OCI-LY3 (cell line): Measurements from ENCODE around the gene EGFL7.

ENCODE experiments used
- H2AFZ ChIP-seq: fragments of 200-600, 300-600 bp; shearing (Covaris generic); 2 replicates; pipeline ENCODE4 v1.6.0; 2014; ENCODE audit warnings: antibody characterized with exemption, low read depth, low read length
- H3K27ac ChIP-seq: fragments of 200-600, 300-600 bp; sonication (generic); 2 replicates; pipeline ENCODE4 v1.5.1; 2014; ENCODE audit warnings: mild to moderate bottlenecking, low read length, moderate library complexity, mixed read lengths
- H3K27me3 ChIP-seq: fragments of 200-600, 300-600 bp; sonication (generic); 2 replicates; pipeline ENCODE4 v1.6.1; 2014; ENCODE audit warnings: low read depth, low read length, mixed read lengths
- H3K36me3 ChIP-seq: fragments of 200-600, 300-600 bp; sonication (generic); replicated peaks from 2 replicates; pipeline ENCODE3; 2014; ENCODE audit warnings: low read depth, low read length, mixed read lengths
- H3K4me1 ChIP-seq: fragments of 300-600, 200-600 bp; sonication (generic); 2 replicates; pipeline ENCODE4 v1.6.1; 2014; ENCODE audit warnings: low read length, mixed read lengths
- H3K4me2 ChIP-seq: fragments of 200-600, 300-600 bp; sonication (generic); 2 replicates; pipeline ENCODE4 v1.6.1; 2014; ENCODE audit warnings: low read length, mixed read lengths
- H3K4me3 ChIP-seq: fragments of 300-600, 200-600 bp; sonication (generic); 2 replicates; pipeline ENCODE4 v1.5.1; 2014; ENCODE audit warnings: antibody characterized with exemption, mild to moderate bottlenecking, low read length, moderate library complexity
- H3K79me2 ChIP-seq: fragments of 300-600, 200-600 bp; shearing (Covaris generic); 2 replicates; pipeline ENCODE4 v1.6.1; 2014; ENCODE audit warnings: mild to moderate bottlenecking, low read length, mixed read lengths
- H3K9ac ChIP-seq: fragments of 300-600, 200-600 bp; shearing (Covaris generic); 2 replicates; pipeline ENCODE4 v1.6.0; 2014; ENCODE audit warnings: mild to moderate bottlenecking, low read length, moderate library complexity
- H3K9me3 ChIP-seq: fragments of 200-600, 300-600 bp; shearing (Covaris generic); 2 replicates; pipeline ENCODE4 v1.6.1; 2014; ENCODE audit warnings: low read length, mixed read lengths; ENCODE audit not compliant: insufficient read depth
- H4K20me1 ChIP-seq: fragments of 200-600, 300-600 bp; sonication (generic); 2 replicates; pipeline ENCODE4 v1.6.1; 2016; ENCODE audit warnings: low read length, mixed read lengths; ENCODE audit not compliant: insufficient read depth
- CTCF ChIP-seq: fragments of 200-600, 300-600 bp; sonication (generic); IDR thresholded peaks from 2 replicates; pipeline ENCODE4 v1.5.1; 2014; ENCODE audit warnings: antibody characterized with exemption, low read length, low read depth
- EZH2phosphoT487 ChIP-seq: fragments of 200-600 bp; shearing (Covaris generic); IDR thresholded peaks from 2 replicates; pipeline ENCODE4 v1.6.1; 2018; ENCODE audit warnings: antibody characterized with exemption, mixed run types, low read depth

The EGFL7 gene

GRCh38 chr9:136640171-136641111, 22.3 kb upstream of the EGFL7 start:
- no peak for TF ChIP-seq EZH2phosphoT487
- TF ChIP-seq CTCF, result no peak
- no peak overlapping the region for H3K9ac ChIP-seq
- no peak overlapping the region for H3K27ac ChIP-seq
- H3K4me2 ChIP-seq, result no peak overlapping the region
- H2AFZ ChIP-seq, result no peak overlapping the region
- no peaks in the 10 kb centered on the region for H3K9me3 ChIP-seq
- peaks cover 10% of the 10 kb centered on the region for H3K4me1 ChIP-seq
- H3K36me3 ChIP-seq, result no peaks in the 10 kb centered on the region
- H3K79me2 ChIP-seq, result no peaks in the 10 kb centered on the region
- no peaks in the 10 kb centered on the region for H4K20me1 ChIP-seq
- H3K27me3 ChIP-seq, result peaks cover 21% of the 10 kb centered on the region
- no peak overlapping the region for H3K4me3 ChIP-seq

- no peaks in the 10 kb centered on the region for H4K20me1 ChIP-seq
- peaks cover 17% of the 10 kb centered on the region for H3K27me3 ChIP-seq
- H3K4me1 ChIP-seq, result peaks cover 10% of the 10 kb centered on the region
- H3K4me2 ChIP-seq, result no peak overlapping the region
- no peaks in the 10 kb centered on the region for H3K79me2 ChIP-seq
- H3K27ac ChIP-seq, result no peak overlapping the region
- no peak overlapping the region for H3K9ac ChIP-seq
- no peak overlapping the region for H3K4me3 ChIP-seq
- no peak overlapping the region for H2AFZ ChIP-seq
- H3K36me3 ChIP-seq, result no peaks in the 10 kb centered on the region
- no peaks in the 10 kb centered on the region for H3K9me3 ChIP-seq
- TF ChIP-seq EZH2phosphoT487 (no peak), CTCF (no peak)
Measured at GRCh38 chr9:136642439-136642921, 20.2 kb upstream of the EGFL7 start.

- Histone ChIP-seq H3K4me3 (peak overlapping the region; percentile 64), H3K79me2 (no peaks in the 10 kb centered on the region), H3K4me2 (peak overlapping the region; percentile 61), H3K27ac (no peak overlapping the region), H4K20me1 (no peaks in the 10 kb centered on the region), H3K4me1 (peaks cover 10% of the 10 kb centered on the region), H3K27me3 (peaks cover 17% of the 10 kb centered on the region), H3K9me3 (no peaks in the 10 kb centered on the region), H2AFZ (0 out of 2 replicates have a peak overlapping the region, but pooled peaks have one; percentile 32), H3K36me3 (no peaks in the 10 kb centered on the region), H3K9ac (no peak overlapping the region)
- TF ChIP-seq EZH2phosphoT487 (no peak), CTCF (no peak)
Measured at GRCh38 chr9:136643596-136644342, 18.9 kb upstream of the EGFL7 start.

- H4K20me1 ChIP-seq, result no peaks in the 10 kb centered on the region
- peak overlapping the region; percentile 64 for H3K4me3 ChIP-seq
Measured at GRCh38 chr9:136644343-136644592, 18.4 kb upstream of the EGFL7 start.

More at GRCh38 chr9:136644343-136644592, 18.4 kb upstream of the EGFL7 start:
- Histone ChIP-seq H3K27ac (no peak overlapping the region), H3K4me1 (peaks cover 10% of the 10 kb centered on the region), H3K9me3 (no peaks in the 10 kb centered on the region), H2AFZ (0 out of 2 replicates have a peak overlapping the region, but pooled peaks have one; percentile 32), H3K79me2 (no peaks in the 10 kb centered on the region), H3K4me2 (peak overlapping the region; percentile 61), H3K27me3 (peaks cover 17% of the 10 kb centered on the region), H3K9ac (no peak overlapping the region), H3K36me3 (no peaks in the 10 kb centered on the region)
- TF ChIP-seq CTCF (no peak), EZH2phosphoT487 (no peak)
